ENCODE results near the gene TNC.

GRCh38 chr9:115025721-115026120, 92.2 kb downstream of the TNC start:
- no peak for TF ChIP-seq YY1 (IDR thresholded peaks at IDR 0.05; ENCODE audit: insufficient read depth, insufficient read length)
- no peak for TF ChIP-seq ZNF274 (IDR thresholded peaks at IDR 0.05; ENCODE audit: low read depth, low read length)
- no peak for TF ChIP-seq SUZ12 (IDR thresholded peaks at IDR 0.05; ENCODE audit: extremely low read depth, insufficient read depth, insufficient read length)
